HG03378 (cell line): ENCODE measurements around the gene CORO2B.
"Not testable (repeated sequence)": the region's sequence is repeated elsewhere in the genome, so short reads cannot be mapped to it uniquely, and the experiment has no call there.

Experiments
- ATAC-seq: cut with Tn5 transposase; IDR thresholded peaks from one replicate; pipeline ENCODE4 v1.9.1; 2021; ENCODE audit warnings: mild to moderate bottlenecking, moderate library complexity; ENCODE audit not compliant: unreplicated experiment

Gene CORO2B

GRCh38 chr15:68667800-68668625 lies 89.2 kb downstream of the CORO2B start:
- no peak for ATAC-seq

GRCh38 chr15:68668926-68669600 lies 90.3 kb downstream of the CORO2B start:
- ATAC-seq, result no peak

- no peak for ATAC-seq
Observed at GRCh38 chr15:68672251-68672650, 93.5 kb downstream of the CORO2B start.

GRCh38 chr15:68672781-68673205 lies 94.0 kb downstream of the CORO2B start:
- ATAC-seq, result no peak

GRCh38 chr15:68674975-68675374 lies 96.2 kb downstream of the CORO2B start:
- no peak for ATAC-seq

- no peak for ATAC-seq
Observed at GRCh38 chr15:68676011-68676605, 97.3 kb downstream of the CORO2B start.

- ATAC-seq, result no peak
Observed at GRCh38 chr15:68676926-68677325, 98.1 kb downstream of the CORO2B start.

- ATAC-seq, result no peak
Observed at GRCh38 chr15:68677996-68678395, 99.2 kb downstream of the CORO2B start.

- ATAC-seq, result no peak
Observed at GRCh38 chr15:68678746-68679145, 100.0 kb downstream of the CORO2B start.

- no peak for ATAC-seq
Observed at GRCh38 chr15:68679161-68679560, 100.4 kb downstream of the CORO2B start.

GRCh38 chr15:68679961-68680371 lies 101.2 kb downstream of the CORO2B start:
- ATAC-seq, result no peak

GRCh38 chr15:68680756-68681155 lies 102.0 kb downstream of the CORO2B start:
- ATAC-seq, result not testable (repeated sequence)

- no peak for ATAC-seq
Observed at GRCh38 chr15:68681836-68682235, 103.0 kb downstream of the CORO2B start.

GRCh38 chr15:68682330-68682729 lies 103.5 kb downstream of the CORO2B start:
- ATAC-seq, result no peak

- no peak for ATAC-seq
Observed at GRCh38 chr15:68683026-68683425, 104.2 kb downstream of the CORO2B start.

- no peak for ATAC-seq
Observed at GRCh38 chr15:68683551-68683950, 104.8 kb downstream of the CORO2B start.

GRCh38 chr15:68684476-68684875 lies 105.7 kb downstream of the CORO2B start:
- no peak for ATAC-seq

GRCh38 chr15:68687136-68687735 lies 108.4 kb downstream of the CORO2B start:
- no peak for ATAC-seq

- no peak for ATAC-seq
Observed at GRCh38 chr15:68691705-68692104, 112.9 kb downstream of the CORO2B start.

GRCh38 chr15:68693071-68693470 lies 114.3 kb downstream of the CORO2B start:
- ATAC-seq, result no peak

GRCh38 chr15:68694111-68694510 lies 115.3 kb downstream of the CORO2B start:
- no peak for ATAC-seq
